Psoas muscle (tissue), 8 donors: ENCODE results near the gene ROGDI. TPM values are rescaled to one million over a fixed set of nuclear protein-coding genes. Genes with fewer than 3 reads are reported as not detected.
A peak's percentile ranks its signal among the peaks of the same experiment; 100 is the strongest.

Experiments used
- ATAC-seq, 4 donors: fragments of 200-7000 bp; cut with Tn5 transposase; one replicate each; pipeline ENCODE4 v1.9.1; 2020; ENCODE audit warnings: moderate library complexity in 3 of 4, mild to moderate bottlenecking in 2 of 4
- DNase-seq, 2 donors: peaks; one replicate each; pipeline ENCODE4 v3.0.0-alpha.2; 2020
- H3K27ac ChIP-seq: fragments of 200-600 bp; one replicate; pipeline ENCODE4 v1.8.0; 2022
- H3K27me3 ChIP-seq, 3 donors: fragments of 200-600 bp in 1 of 3; one replicate each; pipeline versions ENCODE4 v1.6.1 to v1.8.0; 2013 to 2022; ENCODE audit warnings: low read length in 2 of 3, mild to moderate bottlenecking in 2 of 3, moderate library complexity in 1 of 3; ENCODE audit not compliant: insufficient read depth in 3 of 3
- H3K36me3 ChIP-seq, 2 donors: fragments of 200-600 bp in 1 of 2; one replicate each; pipeline versions ENCODE4 v1.6.1 to v1.8.0; 2013 to 2022; ENCODE audit warnings: low read depth in 1 of 2, mild to moderate bottlenecking in 1 of 2, moderate library complexity in 1 of 2; ENCODE audit not compliant: insufficient read depth in 1 of 2
- H3K4me1 ChIP-seq: fragments of 200-600 bp; one replicate; pipeline ENCODE4 v1.8.0; 2022
- H3K4me3 ChIP-seq: fragments of 200-600 bp; one replicate; pipeline ENCODE4 v1.8.0; 2022; ENCODE audit warnings: mild to moderate bottlenecking
- H3K9me3 ChIP-seq: fragments of 200-600 bp; one replicate; pipeline ENCODE4 v1.8.0; 2022
- WGBS, 3 donors: extraction: QIAGEN DNeasy Blood & Tissue Kit; methylation state at CpG; one replicate each; pipeline versions ENCODE4 v1.1.6 to v1.1.7; 2013; 5-methylcytosine and 5-hydroxymethylcytosine counted together
- intact Hi-C, 2 donors: fragments of 100-400 bp; cut with DNase I; formaldehyde crosslinking; loops; one replicate each; pipeline versions ENCODE4 v1.11.0 to v1.14.2; 2022
- polyA plus RNA-seq, 3 donors: library from polyadenylated mRNA; stranded (reverse); fragments of 200-250 nt; gene quantifications; one replicate each; pipeline ENCODE4 v1.2.3, GENCODE V29; 2013
- total RNA-seq, 4 donors: library from RNA; stranded (reverse); fragmentation: NEBNext Ultra II Directional in 2 of 4; extraction: Animal tissue kit (Norgen Biotek cat#: 25700) in 2 of 4; gene quantifications; one replicate each; pipeline versions ENCODE4 v1.2.1 to v1.2.4, GENCODE V29; 2021 to 2023
- TF ChIP-seq, protein P1 (sequence below): fragments of 200-600 bp; IDR thresholded peaks from one replicate; pipeline ENCODE4 v1.8.0; 2022; ENCODE audit warnings: antibody characterized with exemption
- donor health status: healthy with polysubstance abuse.
- donor health status: DM: no; HTN: no; CAD: no; lungs with moderate emphysema.
- donor health status: Bipolar disorder and iron deficiency.
- donor health status: healthy.
- donor health status: DM: yes; HTN: yes; CAD: no.
- donor health status: DM: no; HTN: no; CAD: no.
- donor health status: DM: no; HTN: no; CAD: no.
- donor health status: DM: yes; HTN: yes; CAD: no.

The ROGDI gene
- total and polyA plus RNA-seq, 7 donors, result 13.2 to 44.0 (median 17.3) TPM

DNA sequence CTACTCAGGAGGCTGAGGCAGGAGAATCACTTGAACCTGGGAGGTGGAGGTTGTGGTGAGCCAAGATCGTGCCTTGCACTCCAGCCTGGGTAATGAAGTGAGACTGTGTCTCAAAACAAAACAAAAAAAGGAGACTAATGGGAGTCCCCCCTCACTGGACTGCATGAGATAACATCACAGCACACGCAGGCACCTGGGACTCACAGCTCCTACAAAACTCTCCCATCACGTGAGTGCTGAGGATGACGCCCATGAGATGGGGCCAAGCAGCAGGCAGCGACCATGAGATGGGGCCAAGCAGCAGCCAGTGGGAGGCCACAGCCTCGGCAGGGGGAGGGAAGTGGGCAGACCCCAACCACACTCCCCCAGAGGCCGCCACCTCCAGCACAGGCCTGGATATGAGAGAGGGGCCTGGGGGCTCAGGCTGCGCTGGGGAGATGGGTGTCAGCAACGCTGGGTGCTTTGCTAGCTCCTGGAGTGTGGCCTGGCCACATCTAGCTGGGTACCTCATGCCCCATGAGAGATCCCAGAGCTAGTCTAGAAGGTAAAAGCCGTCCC is 52.7 kb downstream of the ROGDI start:
- peaks cover 9% of the 10 kb centered on the region for H3K4me1 ChIP-seq
- no peak overlapping the region for H3K4me3 ChIP-seq
- H3K9me3 ChIP-seq, result no peaks in the 10 kb centered on the region
- TF ChIP-seq, protein P1, sequence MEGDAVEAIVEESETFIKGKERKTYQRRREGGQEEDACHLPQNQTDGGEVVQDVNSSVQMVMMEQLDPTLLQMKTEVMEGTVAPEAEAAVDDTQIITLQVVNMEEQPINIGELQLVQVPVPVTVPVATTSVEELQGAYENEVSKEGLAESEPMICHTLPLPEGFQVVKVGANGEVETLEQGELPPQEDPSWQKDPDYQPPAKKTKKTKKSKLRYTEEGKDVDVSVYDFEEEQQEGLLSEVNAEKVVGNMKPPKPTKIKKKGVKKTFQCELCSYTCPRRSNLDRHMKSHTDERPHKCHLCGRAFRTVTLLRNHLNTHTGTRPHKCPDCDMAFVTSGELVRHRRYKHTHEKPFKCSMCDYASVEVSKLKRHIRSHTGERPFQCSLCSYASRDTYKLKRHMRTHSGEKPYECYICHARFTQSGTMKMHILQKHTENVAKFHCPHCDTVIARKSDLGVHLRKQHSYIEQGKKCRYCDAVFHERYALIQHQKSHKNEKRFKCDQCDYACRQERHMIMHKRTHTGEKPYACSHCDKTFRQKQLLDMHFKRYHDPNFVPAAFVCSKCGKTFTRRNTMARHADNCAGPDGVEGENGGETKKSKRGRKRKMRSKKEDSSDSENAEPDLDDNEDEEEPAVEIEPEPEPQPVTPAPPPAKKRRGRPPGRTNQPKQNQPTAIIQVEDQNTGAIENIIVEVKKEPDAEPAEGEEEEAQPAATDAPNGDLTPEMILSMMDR, result no peak
- ATAC-seq, result no peak
- no peak overlapping the region for H3K27ac ChIP-seq
- no peaks in the 10 kb centered on the region for H3K27me3 ChIP-seq
- intact Hi-C loops, result no loop called here
- H3K36me3 ChIP-seq, result peaks cover 3 to 55% of the 10 kb centered on the region in 2 donors
- DNase-seq, result no peak
- 85 to 92% (median 86%) methylated on average over 9 to 10 of the region's 10 CpGs for WGBS, 3 donors

DNA sequence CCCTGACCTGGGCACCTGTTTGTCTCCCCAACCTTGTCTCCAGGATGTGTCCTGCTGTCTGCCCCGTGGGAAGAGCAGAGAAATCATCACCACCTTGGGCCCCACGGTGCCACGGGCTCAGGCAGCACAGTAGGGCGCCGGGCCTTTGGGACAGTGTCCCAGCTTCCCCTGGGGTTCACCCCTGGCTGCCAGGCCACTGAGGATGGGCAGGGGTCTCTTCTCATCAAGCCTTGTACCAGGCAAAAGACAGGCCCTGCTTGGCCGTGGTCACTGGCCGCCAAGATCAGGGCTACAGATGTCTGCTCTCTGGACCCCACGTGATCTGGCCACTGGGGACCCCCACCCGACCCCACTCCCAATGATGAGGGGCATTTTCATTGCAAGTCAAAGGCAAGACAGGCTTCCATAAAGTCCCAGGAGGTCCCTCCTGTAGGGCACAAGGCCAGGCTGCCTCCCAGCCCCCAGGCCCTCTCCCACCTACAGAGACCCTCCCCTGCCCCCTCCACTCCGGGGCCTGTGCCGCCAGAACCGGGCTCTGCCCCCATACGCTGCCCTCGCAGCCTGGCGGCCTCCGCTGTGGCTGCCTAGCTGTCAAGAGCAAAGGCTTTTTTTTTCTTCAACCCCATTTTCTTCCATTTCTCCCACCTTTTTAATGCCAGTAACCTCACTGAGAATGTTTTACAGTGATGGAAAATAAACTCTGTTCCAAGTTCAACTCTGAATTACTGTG is 53.6 kb downstream of the ROGDI start:
- peaks cover 2 to 48% of the 10 kb centered on the region in 2 donors for H3K36me3 ChIP-seq
- peaks cover 9% of the 10 kb centered on the region for H3K4me1 ChIP-seq
- TF ChIP-seq, protein P1, result no peak
- DNase-seq (no peak), ATAC-seq (no peak)
- no peak overlapping the region for H3K27ac ChIP-seq
- WGBS, 3 donors, result 88 to 89% (median 89%) methylated on average over 16 of the region's 16 CpGs
- no peaks in the 10 kb centered on the region for H3K27me3 ChIP-seq
- no peaks in the 10 kb centered on the region for H3K9me3 ChIP-seq
- H3K4me3 ChIP-seq, result no peak overlapping the region
- intact Hi-C loops, result no loop called here

DNA sequence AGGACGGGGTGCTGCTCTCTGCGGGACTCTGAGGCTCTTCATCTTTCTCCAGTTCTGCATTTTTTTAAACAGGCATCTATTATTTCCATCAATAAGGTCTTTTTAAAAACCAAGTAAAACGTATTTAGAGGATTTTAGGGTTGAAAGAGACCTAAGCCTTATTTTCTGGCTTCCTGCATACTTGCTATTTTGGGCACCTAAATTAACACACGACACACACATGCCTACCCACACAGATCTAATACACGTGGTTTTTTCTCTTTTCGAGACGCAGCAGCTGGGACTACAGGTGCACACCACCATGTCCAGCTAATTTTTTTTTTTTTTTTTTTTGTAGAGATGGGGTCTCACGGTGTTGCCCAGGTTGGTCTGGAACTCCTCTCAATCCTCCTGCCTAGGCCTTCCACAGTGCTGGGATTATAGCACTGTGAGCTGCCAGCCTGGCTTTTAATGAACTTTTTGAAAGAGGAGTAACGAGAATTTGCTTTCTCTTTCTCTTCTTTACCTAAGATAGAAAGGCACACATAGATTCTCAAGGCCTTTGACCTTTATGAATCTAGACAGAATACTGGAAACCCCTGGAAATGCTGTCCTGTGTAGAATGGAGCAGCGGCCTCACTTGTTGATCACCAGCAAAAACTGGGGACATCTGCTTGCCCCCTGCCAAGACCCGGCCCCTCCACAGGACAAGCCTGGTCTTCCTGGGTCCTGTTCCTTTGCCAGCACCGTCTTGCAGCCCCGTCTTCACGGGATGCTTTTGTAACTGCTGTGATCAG is 54.3 kb downstream of the ROGDI start:
- Histone ChIP-seq H3K4me1 (peaks cover 9% of the 10 kb centered on the region), H3K4me3 (no peak overlapping the region), H3K27me3 (peaks cover 0 to 1% (median 0%) of the 10 kb centered on the region in 3 donors), H3K27ac (no peak overlapping the region), H3K9me3 (no peaks in the 10 kb centered on the region), H3K36me3 (peaks cover 2 to 41% of the 10 kb centered on the region in 2 donors)
- WGBS, 3 donors, result 62 to 74% (median 68%) methylated on average over 14 of the region's 14 CpGs
- ATAC-seq, result no peak
- DNase-seq, result no peak
- intact Hi-C loops, result no loop called here
- TF ChIP-seq, protein P1, result no peak

DNA sequence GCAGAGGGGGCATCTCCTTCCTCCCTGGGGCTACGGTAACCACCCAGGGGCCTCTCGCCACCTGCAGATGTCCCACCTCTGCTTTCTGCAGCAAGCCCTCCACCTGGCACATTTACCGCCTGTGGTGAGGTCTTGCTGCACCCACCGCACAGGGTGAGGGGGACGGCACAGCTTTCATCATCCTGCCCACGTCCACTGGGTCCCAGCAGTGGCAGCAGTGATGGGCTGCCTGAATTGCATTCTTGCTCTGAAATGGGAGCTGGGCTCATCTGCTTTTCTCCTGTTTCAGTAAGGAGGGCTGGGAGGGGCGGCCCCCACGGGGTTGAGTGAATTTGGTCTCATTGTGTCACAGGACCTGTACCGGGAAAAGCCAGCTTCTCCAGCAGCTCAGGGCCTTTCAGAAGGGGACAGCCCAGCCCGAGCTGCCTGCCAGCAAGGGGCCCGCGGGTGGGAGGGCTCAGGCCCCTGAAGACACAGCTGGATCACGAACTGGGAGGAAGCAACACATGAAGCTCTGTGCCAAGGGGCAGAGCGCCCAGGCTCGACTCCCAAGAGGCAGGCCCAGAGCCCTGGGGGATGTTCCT is 55.4 kb downstream of the ROGDI start:
- ATAC-seq, result peak; percentile 20 to 36 (median 30)
- Histone ChIP-seq H3K36me3 (peaks cover 0 to 31% of the 10 kb centered on the region in 2 donors), H3K27ac (no peak overlapping the region), H3K4me1 (peaks cover 9% of the 10 kb centered on the region), H3K4me3 (no peak overlapping the region), H3K9me3 (no peaks in the 10 kb centered on the region), H3K27me3 (peaks cover 0 to 1% (median 0%) of the 10 kb centered on the region in 3 donors)
- TF ChIP-seq, protein P1, result no peak
- WGBS, 3 donors, result 28 to 46% (median 34%) methylated on average over 15 of the region's 15 CpGs
- intact Hi-C loops, result no loop called here
- DNase-seq, result no peak

Other genes with a start within 250 kb of the ROGDI start
- gene C16orf96, start 246.3 kb downstream of the ROGDI start, total RNA-seq, result under 1 TPM in 3 of 4 donors, not detected in 1; 0.04 to 0.32 (median 0.07) TPM
- under 1 TPM in 1 of 3 donors, not detected in 2; 0.05 TPM for gene C16orf96, start 246.3 kb downstream of the ROGDI start, polyA plus RNA-seq
- 10 to 100 TPM; 23.0 to 47.5 (median 37.5) TPM for gene UBALD1, start 187.7 kb downstream of the ROGDI start, total RNA-seq
- gene UBALD1, start 187.7 kb downstream of the ROGDI start, polyA plus RNA-seq, result 10 to 100 TPM; 13.6 to 40.2 (median 28.3) TPM
- 10 to 100 TPM; 44.2 to 63.1 (median 59.4) TPM for gene MGRN1, start 177.8 kb downstream of the ROGDI start, total RNA-seq
- 10 to 100 TPM; 20.2 to 36.3 (median 24.6) TPM for gene MGRN1, start 177.8 kb downstream of the ROGDI start, polyA plus RNA-seq
- 10 to 100 TPM in 1 of 4 donors, 1 to 10 TPM in 3; 6.3 to 20.2 (median 8.4) TPM for gene NUDT16L1, start 109.1 kb downstream of the ROGDI start, total RNA-seq
- gene NUDT16L1, start 109.1 kb downstream of the ROGDI start, polyA plus RNA-seq, result 1 to 10 TPM; 6.6 to 9.7 (median 7.4) TPM
- 1 to 10 TPM; 5.2 to 9.1 (median 7.4) TPM for gene ANKS3, start 68.4 kb downstream of the ROGDI start, total RNA-seq
- gene ANKS3, start 68.4 kb downstream of the ROGDI start, polyA plus RNA-seq, result 10 to 100 TPM; 10.7 to 15.0 (median 14.2) TPM
- 1 to 10 TPM in 1 of 4 donors, under 1 TPM in 2, not detected in 1; 0.42 to 1.1 (median 0.71) TPM for gene DNAAF8, start 68.1 kb downstream of the ROGDI start, total RNA-seq
- gene DNAAF8, start 68.1 kb downstream of the ROGDI start, polyA plus RNA-seq, result 1 to 10 TPM; 1.2 to 2.1 (median 1.8) TPM
- 1 to 10 TPM; 4.8 to 8.9 (median 7.9) TPM for gene ZNF500, start 35.5 kb downstream of the ROGDI start, total RNA-seq
- 1 to 10 TPM; 3.7 to 8.4 (median 5.1) TPM for gene ZNF500, start 35.5 kb downstream of the ROGDI start, polyA plus RNA-seq
- not detected for gene SEPTIN12, start 14.3 kb downstream of the ROGDI start, total RNA-seq
- under 1 TPM in 1 of 3 donors, not detected in 2; 0.41 TPM for gene SEPTIN12, start 14.3 kb downstream of the ROGDI start, polyA plus RNA-seq
- not detected for gene SMIM22, start 7.3 kb downstream of the ROGDI start, total RNA-seq
- gene SMIM22, start 7.3 kb downstream of the ROGDI start, polyA plus RNA-seq, result under 1 TPM in 1 of 3 donors, not detected in 2; 0.32 TPM
- gene GLYR1, start 44.7 kb upstream of the ROGDI start, total RNA-seq, result 10 to 100 TPM; 53.3 to 74.1 (median 66.8) TPM
- gene GLYR1, start 44.7 kb upstream of the ROGDI start, polyA plus RNA-seq, result 10 to 100 TPM; 28.6 to 64.5 (median 32.3) TPM
- 10 to 100 TPM; 25.5 to 33.3 (median 28.0) TPM for gene UBN1, start 44.8 kb upstream of the ROGDI start, total RNA-seq
- gene UBN1, start 44.8 kb upstream of the ROGDI start, polyA plus RNA-seq, result 10 to 100 TPM in 2 of 3 donors, 1 to 10 TPM in 1; 9.1 to 27.8 (median 11.7) TPM
- 1 to 10 TPM; 3.2 to 7.2 (median 5.1) TPM for gene PPL, start 134.5 kb upstream of the ROGDI start, total RNA-seq
- 1 to 10 TPM; 2.4 to 5.6 (median 3.8) TPM for gene PPL, start 134.5 kb upstream of the ROGDI start, polyA plus RNA-seq
- gene SEC14L5, start 155.7 kb upstream of the ROGDI start, total RNA-seq, result under 1 TPM; 0.42 to 0.88 (median 0.65) TPM
- gene SEC14L5, start 155.7 kb upstream of the ROGDI start, polyA plus RNA-seq, result under 1 TPM; 0.23 to 0.30 (median 0.27) TPM
- 1 to 10 TPM; 4.4 to 8.1 (median 6.4) TPM for gene NAGPA, start 231.3 kb upstream of the ROGDI start, total RNA-seq
- 10 to 100 TPM in 1 of 3 donors, 1 to 10 TPM in 2; 5.3 to 12.3 (median 9.8) TPM for gene NAGPA, start 231.3 kb upstream of the ROGDI start, polyA plus RNA-seq